Measurements from ENCODE around the gene CHST8. TPM values are rescaled to one million over a fixed set of nuclear protein-coding genes. Genes with fewer than 3 reads are reported as not detected.

Gene CHST8
- total RNA-seq, 4 donors from 2014 or later, result 0.66 TPM; not detected in 3

DNA sequence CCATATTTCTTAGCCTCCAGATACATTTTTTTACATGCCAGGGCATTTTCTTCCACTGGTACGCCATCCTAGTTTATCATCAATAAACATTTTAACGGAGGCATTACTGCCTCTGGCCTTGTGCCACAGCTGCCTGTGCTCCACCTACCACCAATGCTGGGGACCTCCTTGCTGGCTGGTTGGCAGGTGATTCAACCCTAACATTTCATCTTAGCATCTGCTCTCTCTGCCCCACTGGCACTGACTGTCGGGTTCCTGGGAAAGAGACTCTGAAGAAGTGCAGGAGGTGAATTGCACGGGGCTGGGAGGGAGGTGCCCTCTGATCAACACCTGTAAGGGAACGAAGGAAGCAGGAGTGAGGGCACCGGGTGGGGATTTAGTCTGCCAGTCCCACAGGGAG lies 123.5 kb downstream of the CHST8 start:
- TF ChIP-seq EP300 (IDR thresholded peaks at IDR 0.05) (no peak), POLR2A (IDR thresholded peaks at IDR 0.05; ENCODE audit: low read depth) (no peak), POLR2AphosphoS5 (IDR thresholded peaks at IDR 0.05) (no peak)
- TF ChIP-seq, protein P1, sequence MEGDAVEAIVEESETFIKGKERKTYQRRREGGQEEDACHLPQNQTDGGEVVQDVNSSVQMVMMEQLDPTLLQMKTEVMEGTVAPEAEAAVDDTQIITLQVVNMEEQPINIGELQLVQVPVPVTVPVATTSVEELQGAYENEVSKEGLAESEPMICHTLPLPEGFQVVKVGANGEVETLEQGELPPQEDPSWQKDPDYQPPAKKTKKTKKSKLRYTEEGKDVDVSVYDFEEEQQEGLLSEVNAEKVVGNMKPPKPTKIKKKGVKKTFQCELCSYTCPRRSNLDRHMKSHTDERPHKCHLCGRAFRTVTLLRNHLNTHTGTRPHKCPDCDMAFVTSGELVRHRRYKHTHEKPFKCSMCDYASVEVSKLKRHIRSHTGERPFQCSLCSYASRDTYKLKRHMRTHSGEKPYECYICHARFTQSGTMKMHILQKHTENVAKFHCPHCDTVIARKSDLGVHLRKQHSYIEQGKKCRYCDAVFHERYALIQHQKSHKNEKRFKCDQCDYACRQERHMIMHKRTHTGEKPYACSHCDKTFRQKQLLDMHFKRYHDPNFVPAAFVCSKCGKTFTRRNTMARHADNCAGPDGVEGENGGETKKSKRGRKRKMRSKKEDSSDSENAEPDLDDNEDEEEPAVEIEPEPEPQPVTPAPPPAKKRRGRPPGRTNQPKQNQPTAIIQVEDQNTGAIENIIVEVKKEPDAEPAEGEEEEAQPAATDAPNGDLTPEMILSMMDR (IDR thresholded peaks at IDR 0.05), result no peak
- WGBS, result 70% methylated on average over 6 of the region's 6 CpGs
- Histone ChIP-seq H3K4me1 (no peaks in the 10 kb centered on the region), H3K27ac (replicated peaks in 1 of 4) (no peak overlapping the region), H3K4me3 (no peak overlapping the region), H3K9me3 (no peaks in the 10 kb centered on the region), H3K27me3 (peaks cover 0 to 53% (median 0%) of the 10 kb centered on the region in 4 donors), H3K36me3 (no peaks in the 10 kb centered on the region)
- no peak for DNase-seq (ENCODE audit: extremely low spot score)
- intact Hi-C loops (cut with DNase I), result no loop called here

DNA sequence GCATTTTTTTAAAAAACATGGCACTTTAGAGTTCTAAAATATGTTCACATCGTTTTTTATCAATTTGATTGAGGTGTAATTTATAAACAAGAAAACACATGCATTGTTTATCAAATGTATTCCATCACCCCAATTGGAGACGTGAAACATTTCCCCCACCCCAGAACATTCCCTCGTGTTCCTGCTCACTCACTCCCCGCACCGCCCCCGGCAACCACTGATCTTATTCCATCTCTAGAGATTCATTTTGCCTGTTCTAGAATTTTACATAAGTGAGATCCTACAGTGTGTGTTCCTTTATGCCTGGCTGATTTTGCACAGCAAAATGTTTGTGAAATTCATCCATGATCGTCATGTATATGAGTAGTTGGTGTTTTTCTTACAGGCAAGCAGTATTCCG lies 124.4 kb downstream of the CHST8 start:
- TF ChIP-seq EP300 (IDR thresholded peaks at IDR 0.05) (no peak), POLR2A (IDR thresholded peaks at IDR 0.05; ENCODE audit: low read depth) (no peak), POLR2AphosphoS5 (IDR thresholded peaks at IDR 0.05) (no peak)
- TF ChIP-seq, protein P1 (IDR thresholded peaks at IDR 0.05), result no peak
- DNase-seq (ENCODE audit: extremely low spot score), result no peak
- 81% methylated on average over 8 of the region's 8 CpGs for WGBS
- Histone ChIP-seq H3K4me1 (no peaks in the 10 kb centered on the region), H3K4me3 (no peak overlapping the region), H3K27ac (replicated peaks in 1 of 4) (no peak overlapping the region), H3K9me3 (no peaks in the 10 kb centered on the region), H3K36me3 (no peaks in the 10 kb centered on the region), H3K27me3 (peaks cover 0 to 57% (median 0%) of the 10 kb centered on the region in 4 donors)
- intact Hi-C loops (cut with DNase I), result no loop called here

DNA sequence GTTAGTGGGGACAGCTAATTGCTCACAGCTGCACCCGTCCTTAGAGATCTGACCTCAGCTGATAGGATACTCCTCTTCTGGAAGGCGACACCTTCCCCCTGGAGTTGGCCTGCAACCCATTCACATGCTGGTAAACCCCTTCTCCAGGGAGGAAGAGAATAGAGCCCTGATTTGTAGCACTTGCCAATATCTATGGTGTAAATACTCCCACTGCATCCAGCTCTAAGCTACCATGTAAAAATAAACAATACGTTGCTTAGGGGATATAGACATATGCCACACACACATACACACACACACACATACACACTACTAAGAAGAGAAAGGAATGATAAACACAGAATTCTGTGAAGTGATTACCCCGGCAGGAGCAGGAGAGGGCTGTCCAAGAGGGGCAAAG lies 125.5 kb downstream of the CHST8 start:
- Histone ChIP-seq H3K27me3 (peaks cover 0 to 68% (median 0%) of the 10 kb centered on the region in 4 donors), H3K9me3 (no peaks in the 10 kb centered on the region), H3K27ac (replicated peaks in 1 of 4) (no peak overlapping the region), H3K36me3 (no peaks in the 10 kb centered on the region), H3K4me1 (no peaks in the 10 kb centered on the region), H3K4me3 (no peak overlapping the region)
- DNase-seq (ENCODE audit: extremely low spot score), result no peak
- intact Hi-C loops (cut with DNase I), result no loop called here
- TF ChIP-seq POLR2A (IDR thresholded peaks at IDR 0.05; ENCODE audit: low read depth) (no peak), POLR2AphosphoS5 (IDR thresholded peaks at IDR 0.05) (no peak), EP300 (IDR thresholded peaks at IDR 0.05) (no peak)
- TF ChIP-seq, protein P1 (IDR thresholded peaks at IDR 0.05), result no peak
- 31% methylated on average over 4 of the region's 4 CpGs for WGBS

DNA sequence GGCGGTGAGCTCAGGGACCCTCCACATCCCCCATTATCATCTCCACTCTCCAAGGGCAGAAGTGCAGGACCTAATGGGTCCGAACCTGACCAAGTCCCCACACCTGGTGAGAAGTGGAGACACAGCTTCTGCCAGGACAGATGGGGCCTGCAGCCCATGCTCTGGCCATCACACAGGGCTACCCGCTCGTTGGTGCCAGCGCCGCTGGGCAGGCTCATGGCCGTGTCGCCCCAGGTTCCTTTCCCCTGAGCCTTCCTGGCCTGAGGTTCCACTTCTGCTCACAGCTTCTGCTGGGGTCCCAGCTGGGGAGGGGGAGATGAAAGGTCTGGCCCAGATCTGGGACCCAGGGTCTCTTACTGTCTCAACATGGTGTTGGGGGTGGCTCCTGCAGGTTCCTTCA lies 126.5 kb downstream of the CHST8 start:
- Histone ChIP-seq H3K4me3 (no peak overlapping the region), H3K4me1 (no peaks in the 10 kb centered on the region), H3K27ac (replicated peaks in 1 of 4) (no peak overlapping the region), H3K36me3 (no peaks in the 10 kb centered on the region), H3K9me3 (no peaks in the 10 kb centered on the region), H3K27me3 (peaks cover 0 to 70% (median 0%) of the 10 kb centered on the region in 4 donors)
- intact Hi-C loops (cut with DNase I), result no loop called here
- no peak for DNase-seq (ENCODE audit: extremely low spot score)
- TF ChIP-seq POLR2AphosphoS5 (IDR thresholded peaks at IDR 0.05) (no peak), POLR2A (IDR thresholded peaks at IDR 0.05; ENCODE audit: low read depth) (no peak), EP300 (IDR thresholded peaks at IDR 0.05) (no peak)
- TF ChIP-seq, protein P1 (IDR thresholded peaks at IDR 0.05), result no peak
- WGBS, result no CpG with 5 or more reads among the region's 8 CpGs

DNA sequence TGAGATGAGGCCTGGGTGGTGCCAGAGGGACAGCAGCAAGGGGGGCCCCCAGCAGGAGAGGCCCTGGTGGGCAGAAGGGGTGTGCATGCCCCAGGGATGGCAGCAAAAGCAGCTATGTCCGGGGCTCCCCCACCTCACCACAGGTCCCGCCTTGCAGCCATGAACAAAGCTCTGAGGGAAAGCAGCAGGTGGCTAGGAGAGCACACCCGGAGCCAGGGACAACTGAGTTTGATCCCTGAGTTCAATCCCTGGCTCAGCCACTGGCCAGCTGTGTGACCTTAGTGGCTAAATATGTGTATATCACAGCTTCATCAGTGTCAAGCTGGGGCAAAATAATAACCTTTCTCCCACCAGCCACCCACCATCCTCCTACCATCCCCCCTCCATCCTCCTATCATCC lies 127.3 kb downstream of the CHST8 start:
- DNase-seq (ENCODE audit: extremely low spot score), result no peak
- WGBS, result no CpG with 5 or more reads among the region's 3 CpGs
- Histone ChIP-seq H3K4me1 (no peaks in the 10 kb centered on the region), H3K27me3 (peaks cover 0 to 68% (median 0%) of the 10 kb centered on the region in 4 donors), H3K27ac (replicated peaks in 1 of 4) (no peak overlapping the region), H3K4me3 (no peak overlapping the region), H3K9me3 (no peaks in the 10 kb centered on the region), H3K36me3 (no peaks in the 10 kb centered on the region)
- intact Hi-C loops (cut with DNase I), result no loop called here
- no peak for TF ChIP-seq POLR2AphosphoS5 (IDR thresholded peaks at IDR 0.05)
- no peak for TF ChIP-seq EP300 (IDR thresholded peaks at IDR 0.05)
- no peak for TF ChIP-seq POLR2A (IDR thresholded peaks at IDR 0.05; ENCODE audit: low read depth)
- TF ChIP-seq, protein P1 (IDR thresholded peaks at IDR 0.05), result no peak
